RWPE1 (cell line): ENCODE results near the gene CTR9.

Experiments used
- CTCF ChIA-PET: fragments of 350-600 bp; sonication (Branson Sonifier 250); formaldehyde crosslinking; extraction: SDS; loops from one replicate; lab custom pipeline; 2021; lab: Yijun Ruan, JAX
- POLR2A ChIA-PET: fragments of 400-600 bp; formaldehyde crosslinking; extraction: SDS; loops from one replicate; lab custom pipeline; 2020; ENCODE audit warnings: antibody characterized with exemption; ENCODE audit not compliant: low non-redundant PET; lab: Yijun Ruan, JAX
- DNase-seq: peaks from one replicate; pipeline ENCODE4 v3.0.0; 2012; ENCODE audit warnings: low spot score
- H3K27ac ChIP-seq: fragments of 450-650 bp; 2 replicates; pipeline ENCODE4 v1.5.1; 2017
- TF ChIP-seq, protein P1 (sequence below): fragments of 450-650 bp; conservative IDR thresholded peaks from 2 replicates; pipeline ENCODE4 v1.5.1; 2017; ENCODE audit warnings: low read depth, mild to moderate bottlenecking

The CTR9 gene

DNA sequence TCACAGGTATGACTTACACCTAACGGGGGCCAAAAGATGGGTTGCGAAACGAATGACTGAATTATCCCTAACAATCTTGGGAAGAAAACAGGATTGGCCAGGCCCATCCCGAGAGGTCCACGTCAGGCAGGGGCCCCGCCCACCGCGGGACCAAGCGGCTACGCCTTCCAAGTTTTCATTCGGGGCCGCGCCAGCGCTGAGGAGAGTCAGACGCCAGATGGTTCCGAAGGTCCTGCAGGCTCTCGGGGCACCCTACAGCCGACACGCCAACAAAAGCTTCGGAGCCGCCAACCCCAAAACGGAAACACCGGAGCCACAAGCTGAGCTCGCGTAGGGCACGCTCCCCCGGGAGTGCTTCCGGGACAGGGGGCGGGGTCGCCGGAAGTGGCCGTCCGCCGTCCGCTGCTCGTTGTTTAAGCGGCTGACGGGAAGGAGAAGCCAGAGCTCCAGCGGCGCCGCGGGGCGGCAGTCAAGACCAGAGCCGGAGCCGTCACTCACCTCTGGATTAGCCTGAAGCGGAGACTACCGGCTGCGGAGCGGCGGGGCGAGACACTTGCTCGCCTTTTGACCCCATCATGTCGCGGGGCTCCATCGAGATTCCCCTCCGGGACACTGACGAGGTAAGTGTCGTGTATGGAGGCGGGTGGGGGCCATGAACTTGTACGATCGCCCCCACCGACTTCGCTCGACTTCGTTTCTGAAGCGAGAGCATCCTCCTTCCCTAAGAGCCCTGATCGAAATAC is at the start of gene CTR9:
TSS of gene CTR9 (plus strand) at position 409 of the 743 bp plus-strand sequence. CDS start at position 576, 167 bp downstream.
- CTCF ChIA-PET: interaction anchor here (1.5 kb wide), 1 partner anchor 345 kb away, joined by 5 read pairs; no protein-coding TSS in a partner anchor
- TF ChIP-seq, protein P1, sequence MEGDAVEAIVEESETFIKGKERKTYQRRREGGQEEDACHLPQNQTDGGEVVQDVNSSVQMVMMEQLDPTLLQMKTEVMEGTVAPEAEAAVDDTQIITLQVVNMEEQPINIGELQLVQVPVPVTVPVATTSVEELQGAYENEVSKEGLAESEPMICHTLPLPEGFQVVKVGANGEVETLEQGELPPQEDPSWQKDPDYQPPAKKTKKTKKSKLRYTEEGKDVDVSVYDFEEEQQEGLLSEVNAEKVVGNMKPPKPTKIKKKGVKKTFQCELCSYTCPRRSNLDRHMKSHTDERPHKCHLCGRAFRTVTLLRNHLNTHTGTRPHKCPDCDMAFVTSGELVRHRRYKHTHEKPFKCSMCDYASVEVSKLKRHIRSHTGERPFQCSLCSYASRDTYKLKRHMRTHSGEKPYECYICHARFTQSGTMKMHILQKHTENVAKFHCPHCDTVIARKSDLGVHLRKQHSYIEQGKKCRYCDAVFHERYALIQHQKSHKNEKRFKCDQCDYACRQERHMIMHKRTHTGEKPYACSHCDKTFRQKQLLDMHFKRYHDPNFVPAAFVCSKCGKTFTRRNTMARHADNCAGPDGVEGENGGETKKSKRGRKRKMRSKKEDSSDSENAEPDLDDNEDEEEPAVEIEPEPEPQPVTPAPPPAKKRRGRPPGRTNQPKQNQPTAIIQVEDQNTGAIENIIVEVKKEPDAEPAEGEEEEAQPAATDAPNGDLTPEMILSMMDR: peak; percentile 50
- peak within 1 kb of the TSS; percentile 99 for H3K27ac ChIP-seq
- POLR2A ChIA-PET: interaction anchor here (0.5 kb wide), 1 partner anchor 1387 kb away, joined by 5 read pairs; no protein-coding TSS in a partner anchor
- peak; percentile 88 for DNase-seq

DNA sequence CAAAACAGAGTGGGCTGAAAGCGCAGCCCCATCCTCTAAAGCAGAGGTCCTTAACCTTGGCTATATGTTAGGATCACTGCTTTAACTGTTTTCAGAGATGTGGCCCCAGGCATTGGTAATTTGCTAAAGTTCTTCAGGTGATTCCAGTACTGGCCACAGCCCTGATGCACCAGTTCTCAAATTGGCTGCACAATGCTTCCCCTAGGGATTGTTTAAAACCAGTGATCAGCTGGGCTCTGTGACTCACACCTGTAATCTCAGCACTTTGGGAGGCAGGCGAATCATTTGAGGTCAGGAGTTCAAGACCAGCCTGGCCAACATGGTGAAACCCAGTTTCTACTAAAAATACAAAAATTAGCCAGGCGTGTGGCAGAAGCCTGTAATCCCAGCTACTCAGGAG is 49.1 kb upstream of the CTR9 start:
- ChIA-PET POLR2A (no interaction called here), CTCF (interaction anchor here (0.6 to 0.7 kb wide), 2 partner anchors 157 to 1634 kb away, joined by 3 read pairs; no protein-coding TSS in a partner anchor)
- DNase-seq: no peak
- TF ChIP-seq, protein P1: no peak
- H3K27ac ChIP-seq: no peak overlapping the region

DNA sequence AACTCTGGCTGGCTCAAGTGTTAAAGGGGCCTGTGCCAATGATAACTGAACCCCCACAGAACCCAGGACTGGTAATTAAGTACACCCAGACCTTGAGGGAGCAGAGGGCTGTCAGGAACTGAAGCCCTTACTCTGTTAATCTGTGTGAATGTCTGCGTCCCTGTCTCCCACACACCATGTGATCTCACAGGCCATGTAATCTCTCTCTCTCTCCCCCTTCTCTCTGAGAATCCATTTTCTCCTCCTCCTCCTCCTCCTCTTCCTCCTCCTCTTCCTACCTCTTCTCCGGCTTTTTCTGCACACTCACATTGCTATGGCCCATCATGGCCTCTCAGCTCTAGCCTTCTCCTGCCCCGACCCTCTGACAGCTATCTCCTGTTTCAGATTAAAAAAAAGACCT is 42.9 kb upstream of the CTR9 start:
- no peak for DNase-seq
- CTCF ChIA-PET: no interaction called here
- TF ChIP-seq, protein P1: no peak
- POLR2A ChIA-PET: no interaction called here
- H3K27ac ChIP-seq: no peak overlapping the region

DNA sequence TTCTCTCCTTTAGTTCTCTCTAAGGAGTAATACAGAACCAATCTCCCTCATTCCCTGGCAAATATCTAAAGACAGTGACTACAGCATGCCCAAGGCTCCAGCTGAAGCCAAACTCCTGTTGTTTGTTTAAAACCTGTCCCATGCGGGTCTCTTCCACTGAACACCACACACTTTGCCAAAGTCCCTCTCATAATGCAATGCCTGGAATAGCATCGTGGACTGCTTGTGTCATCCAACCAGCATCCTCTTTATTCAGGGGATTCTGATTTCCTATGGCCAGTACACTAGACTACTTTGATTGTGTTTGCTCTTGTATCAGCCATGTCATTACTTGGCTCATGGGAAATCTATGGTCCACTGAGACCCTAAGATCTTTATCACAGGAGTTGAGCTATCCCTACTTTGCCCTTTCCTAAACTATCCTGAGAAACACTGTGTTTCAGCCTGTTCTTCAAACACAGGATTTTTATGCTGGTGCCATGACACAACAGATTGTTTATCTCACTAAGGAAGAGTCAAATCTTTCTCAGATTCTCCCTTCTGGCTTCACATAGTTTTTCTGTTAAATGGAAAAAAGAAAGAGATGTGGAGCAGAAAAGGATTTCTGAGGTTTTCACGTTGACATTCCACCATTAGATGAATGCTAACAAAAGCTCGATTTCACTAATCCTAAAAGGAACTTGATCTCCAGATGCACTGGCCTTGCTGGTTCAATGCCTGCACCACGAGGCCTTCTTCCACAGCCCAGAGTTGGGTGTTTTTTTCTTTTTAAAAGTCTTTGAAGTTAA is 41.6 kb upstream of the CTR9 start:
- CTCF ChIA-PET: interaction anchor here (0.8 kb wide), 1 partner anchor 26 kb away, joined by 4 read pairs; no protein-coding TSS in a partner anchor
- POLR2A ChIA-PET: no interaction called here
- no peak for DNase-seq
- no peak overlapping the region for H3K27ac ChIP-seq
- TF ChIP-seq, protein P1: no peak

DNA sequence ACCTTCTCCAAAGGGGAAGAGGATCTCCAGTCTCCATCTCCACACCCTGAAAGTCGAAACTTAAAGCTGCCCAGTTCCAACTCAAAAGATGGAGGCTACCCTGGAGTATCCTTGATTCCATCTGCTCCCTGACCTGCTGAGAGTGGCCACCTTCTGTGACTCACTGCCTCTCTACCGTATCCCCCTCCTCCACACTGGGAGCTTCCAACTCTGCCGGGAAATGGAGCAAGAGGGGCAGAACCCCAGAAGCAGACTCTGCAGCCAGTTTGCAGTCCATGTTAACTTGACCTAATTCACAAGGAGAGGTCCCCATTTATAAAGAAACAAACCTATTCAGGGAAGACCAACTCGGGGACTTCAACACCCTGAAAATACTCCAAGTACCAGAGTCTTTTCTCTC is 35.5 kb upstream of the CTR9 start:
- H3K27ac ChIP-seq: no peak overlapping the region
- TF ChIP-seq, protein P1: no peak
- ChIA-PET POLR2A (no interaction called here), CTCF (no interaction called here)
- DNase-seq: no peak

DNA sequence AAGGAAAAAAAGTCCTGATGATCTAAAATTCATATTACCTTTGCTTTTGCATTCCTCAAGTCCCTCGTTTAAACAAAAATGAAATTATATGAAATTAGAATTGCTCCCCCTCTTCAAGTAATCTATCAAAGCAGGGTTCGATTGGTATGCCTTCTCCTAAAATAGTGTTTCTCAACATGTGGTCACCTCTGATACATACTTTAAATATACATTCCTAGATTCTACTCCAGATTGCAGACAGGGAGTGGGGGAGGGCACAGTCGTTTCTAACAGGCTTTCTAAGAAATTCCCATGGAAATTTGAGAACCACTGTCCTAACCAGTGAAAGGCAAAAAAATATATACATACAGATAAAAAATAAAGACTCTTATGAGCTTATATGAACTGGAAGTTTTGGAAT is 34.9 kb upstream of the CTR9 start:
- ChIA-PET POLR2A (no interaction called here), CTCF (interaction anchor here (0.6 kb wide), 1 partner anchor 13 kb away, joined by 8 read pairs; no protein-coding TSS in a partner anchor)
- no peak overlapping the region for H3K27ac ChIP-seq
- TF ChIP-seq, protein P1: no peak
- no peak for DNase-seq
